SK-N-MC (cell line): ENCODE data around the gene WDR6.

Experiments
- EZH2 ChIP-seq: fragments of 200-600 bp; sonication (generic); IDR thresholded peaks from one replicate; pipeline ENCODE4 v1.6.1; 2017; ENCODE audit warnings: antibody characterized with exemption
- FOXP2 ChIP-seq: optimal IDR thresholded peaks from 2 replicates; pipeline ENCODE3; 2011; ENCODE audit warnings: mild to moderate bottlenecking, moderate library complexity; ENCODE audit not compliant: insufficient read depth; ENCODE audit errors: extremely low read length, control extremely low read depth
- POLR2AphosphoS5 ChIP-seq: IDR thresholded peaks from 2 replicates; pipeline ENCODE4 v1.6.1; 2012; ENCODE audit warnings: mild to moderate bottlenecking, low read depth, low read length, borderline replicate concordance

- TF ChIP-seq POLR2AphosphoS5 (no peak), EZH2 (no peak), FOXP2 (no peak)
These were observed 27.7 kb upstream of the WDR6 start for GRCh38 chr3:48979451-48979850.
